ENCODE measurements around the gene CHSY1.
"Not testable (repeated sequence)": the region's sequence is repeated elsewhere in the genome, so short reads cannot be mapped to it uniquely, and the experiment has no call there.

The CHSY1 gene

GRCh38 chr15:101129851-101130380 lies 121.9 kb downstream of the CHSY1 start:
- POLR2A ChIA-PET = no interaction called here
- CTCF ChIA-PET = interaction anchor here (2.1 kb wide), 1 partner anchor 39 kb away, joined by 5 read pairs; no protein-coding TSS in a partner anchor
- TF ChIP-seq CTCF (IDR thresholded peaks at IDR 0.05; ENCODE audit: insufficient read depth, low read length, missing control alignments) = no peak

GRCh38 chr15:101128221-101129015 lies 123.4 kb downstream of the CHSY1 start:
- no peak overlapping the region for H3K4me3 ChIP-seq (ENCODE audit: low read depth, low read length)
- no peak for TF ChIP-seq CTCF (IDR thresholded peaks at IDR 0.05; ENCODE audit: insufficient read depth, low read length, missing control alignments)
- peak; percentile 95 for DNase-seq (ENCODE audit: low read depth, low spot score)
- POLR2A ChIA-PET = interaction anchor here (0.7 kb wide), 1 partner anchor 124 kb away, joined by 5 read pairs; the partner anchor contains the start of gene CHSY1
- CTCF ChIA-PET = interaction anchor here (1.0 to 2.1 kb wide), 3 partner anchors 10 to 38 kb away, joined by 3 to 5 read pairs (median 4); no protein-coding TSS in a partner anchor

More at GRCh38 chr15:101129851-101130380, 121.9 kb downstream of the CHSY1 start:
- H3K4me3 ChIP-seq (ENCODE audit: low read depth, low read length) = no peak overlapping the region
- no peak for DNase-seq (ENCODE audit: low read depth, low spot score)

GRCh38 chr15:101127506-101128076 lies 124.3 kb downstream of the CHSY1 start:
- ChIA-PET CTCF (interaction anchor here (0.7 to 1.4 kb wide), 3 partner anchors 12 to 119 kb away, joined by 3 to 4 read pairs (median 3); no protein-coding TSS in a partner anchor), POLR2A (no interaction called here)
- H3K4me3 ChIP-seq (ENCODE audit: low read depth, low read length) = no peak overlapping the region
- DNase-seq (ENCODE audit: low read depth, low spot score) = peak; percentile 64
- TF ChIP-seq CTCF (IDR thresholded peaks at IDR 0.05; ENCODE audit: insufficient read depth, low read length, missing control alignments) = no peak

- CTCF ChIA-PET = interaction anchor here (0.7 to 1.4 kb wide), 3 partner anchors 118 to 132 kb away, joined by 3 to 4 read pairs (median 3); no protein-coding TSS in a partner anchor
- no peak for TF ChIP-seq CTCF (IDR thresholded peaks at IDR 0.05; ENCODE audit: insufficient read depth, low read length, missing control alignments)
- H3K4me3 ChIP-seq (ENCODE audit: low read depth, low read length) = no peak overlapping the region; the same call in 1 of the 2 replicates
- DNase-seq (ENCODE audit: low read depth, low spot score) = peak; percentile 45
- POLR2A ChIA-PET = no interaction called here
Measured at GRCh38 chr15:101126618-101127505, 125.0 kb downstream of the CHSY1 start.

GRCh38 chr15:101125881-101126428 lies 125.9 kb downstream of the CHSY1 start:
- ChIA-PET POLR2A (interaction anchor here (0.6 kb wide), 1 partner anchor 33 kb away, joined by 3 read pairs; no protein-coding TSS in a partner anchor), CTCF (interaction anchor here (0.8 to 1.1 kb wide), 3 partner anchors 11 to 132 kb away, joined by 3 read pairs; no protein-coding TSS in a partner anchor)
- not testable (repeated sequence) for H3K4me3 ChIP-seq (ENCODE audit: low read depth, low read length); DNase-seq (ENCODE audit: low read depth, low spot score)
